ENCODE measurements around the gene OR10D3.
"Not testable (repeated sequence)": the region's sequence is repeated elsewhere in the genome, so short reads cannot be mapped to it uniquely, and the experiment has no call there.

The OR10D3 gene

GRCh38 chr11:124183068-124183467 lies at the start of gene OR10D3:
TSS of gene OR10D3 (plus strand) at chr11:124183345. CDS start at chr11:124185270, 1,925 bp downstream.
- Histone ChIP-seq H3K9ac (ENCODE audit: low read depth, low read length) (no peak within 1 kb of the TSS), H3K4me3 (ENCODE audit: low read depth, low read length) (no peak within 1 kb of the TSS), H3K27ac (ENCODE audit: low read depth, low read length) (no peak within 1 kb of the TSS), H3K9me3 (ENCODE audit: control insufficient read depth, insufficient read depth, low read length) (no peaks in the 10 kb centered on the region), H3K4me1 (ENCODE audit: control insufficient read depth, insufficient read depth, low read length) (no peaks in the 10 kb centered on the region), H3K36me3 (ENCODE audit: control insufficient read depth, insufficient read depth, low read length) (no peaks in the 10 kb centered on the region), H3K27me3 (ENCODE audit: control insufficient read depth, insufficient read depth, low read length) (peaks cover 6% of the 10 kb centered on the region)

GRCh38 chr11:124143034-124143433 lies 40.1 kb upstream of the OR10D3 start:
- H3K4me3 ChIP-seq (ENCODE audit: low read depth, low read length) = no peak overlapping the region
- no peaks in the 10 kb centered on the region for H3K27me3 ChIP-seq (ENCODE audit: control insufficient read depth, insufficient read depth, low read length)
- no peaks in the 10 kb centered on the region; the same call in 1 of the 2 replicates for H3K36me3 ChIP-seq (ENCODE audit: control insufficient read depth, insufficient read depth, low read length)
- H3K27ac ChIP-seq (ENCODE audit: low read depth, low read length) = no peak overlapping the region
- peaks cover 8% of the 10 kb centered on the region for H3K4me1 ChIP-seq (ENCODE audit: control insufficient read depth, insufficient read depth, low read length)
- H3K9ac ChIP-seq (ENCODE audit: low read depth, low read length) = no peak overlapping the region
- no peaks in the 10 kb centered on the region for H3K9me3 ChIP-seq (ENCODE audit: control insufficient read depth, insufficient read depth, low read length)

- Histone ChIP-seq H3K27ac (ENCODE audit: low read depth, low read length) (no peak overlapping the region), H3K9ac (ENCODE audit: low read depth, low read length) (no peak overlapping the region), H3K27me3 (ENCODE audit: control insufficient read depth, insufficient read depth, low read length) (no peaks in the 10 kb centered on the region), H3K4me1 (ENCODE audit: control insufficient read depth, insufficient read depth, low read length) (peaks cover 8% of the 10 kb centered on the region), H3K9me3 (ENCODE audit: control insufficient read depth, insufficient read depth, low read length) (no peaks in the 10 kb centered on the region), H3K4me3 (ENCODE audit: low read depth, low read length) (no peak overlapping the region), H3K36me3 (ENCODE audit: control insufficient read depth, insufficient read depth, low read length) (no peaks in the 10 kb centered on the region; the same call in 1 of the 2 replicates)
These were observed 35.2 kb upstream of the OR10D3 start for GRCh38 chr11:124147951-124148350.

GRCh38 chr11:124150684-124151083 lies 32.5 kb upstream of the OR10D3 start:
- H3K4me3 ChIP-seq (ENCODE audit: low read depth, low read length) = no peak overlapping the region
- H3K4me1 ChIP-seq (ENCODE audit: control insufficient read depth, insufficient read depth, low read length) = no peaks in the 10 kb centered on the region
- H3K9me3 ChIP-seq (ENCODE audit: control insufficient read depth, insufficient read depth, low read length) = no peaks in the 10 kb centered on the region
- no peaks in the 10 kb centered on the region for H3K36me3 ChIP-seq (ENCODE audit: control insufficient read depth, insufficient read depth, low read length)
- no peaks in the 10 kb centered on the region for H3K27me3 ChIP-seq (ENCODE audit: control insufficient read depth, insufficient read depth, low read length)
- H3K9ac ChIP-seq (ENCODE audit: low read depth, low read length) = no peak overlapping the region
- H3K27ac ChIP-seq (ENCODE audit: low read depth, low read length) = no peak overlapping the region

GRCh38 chr11:124152770-124153407 lies 30.3 kb upstream of the OR10D3 start:
- Histone ChIP-seq H3K27me3 (ENCODE audit: control insufficient read depth, insufficient read depth, low read length) (0 out of 2 replicates have a peak, but pooled peaks cover 6% of the 10 kb centered on the region), H3K9ac (ENCODE audit: low read depth, low read length) (no peak overlapping the region), H3K4me1 (ENCODE audit: control insufficient read depth, insufficient read depth, low read length) (no peaks in the 10 kb centered on the region), H3K4me3 (ENCODE audit: low read depth, low read length) (no peak overlapping the region), H3K9me3 (ENCODE audit: control insufficient read depth, insufficient read depth, low read length) (no peaks in the 10 kb centered on the region), H3K27ac (ENCODE audit: low read depth, low read length) (no peak overlapping the region), H3K36me3 (ENCODE audit: control insufficient read depth, insufficient read depth, low read length) (no peaks in the 10 kb centered on the region)

- Histone ChIP-seq H3K36me3 (ENCODE audit: control insufficient read depth, insufficient read depth, low read length) (no peaks in the 10 kb centered on the region), H3K27ac (ENCODE audit: low read depth, low read length) (no peak overlapping the region), H3K27me3 (ENCODE audit: control insufficient read depth, insufficient read depth, low read length) (peaks cover 8% of the 10 kb centered on the region; the same call in 1 of the 2 replicates), H3K9me3 (ENCODE audit: control insufficient read depth, insufficient read depth, low read length) (no peaks in the 10 kb centered on the region), H3K4me1 (ENCODE audit: control insufficient read depth, insufficient read depth, low read length) (no peaks in the 10 kb centered on the region), H3K4me3 (ENCODE audit: low read depth, low read length) (no peak overlapping the region), H3K9ac (ENCODE audit: low read depth, low read length) (no peak overlapping the region)
These were observed 29.3 kb upstream of the OR10D3 start for GRCh38 chr11:124153821-124154220.

GRCh38 chr11:124159481-124159880 lies 23.7 kb upstream of the OR10D3 start:
- peaks cover 43% of the 10 kb centered on the region for H3K27me3 ChIP-seq (ENCODE audit: control insufficient read depth, insufficient read depth, low read length)
- peaks cover 11% of the 10 kb centered on the region; the same call in 1 of the 2 replicates for H3K4me1 ChIP-seq (ENCODE audit: control insufficient read depth, insufficient read depth, low read length)
- H3K36me3 ChIP-seq (ENCODE audit: control insufficient read depth, insufficient read depth, low read length) = no peaks in the 10 kb centered on the region
- no peak overlapping the region for H3K9ac ChIP-seq (ENCODE audit: low read depth, low read length)
- no peaks in the 10 kb centered on the region for H3K9me3 ChIP-seq (ENCODE audit: control insufficient read depth, insufficient read depth, low read length)
- no peak overlapping the region for H3K4me3 ChIP-seq (ENCODE audit: low read depth, low read length)
- H3K27ac ChIP-seq (ENCODE audit: low read depth, low read length) = no peak overlapping the region

GRCh38 chr11:124160986-124161385 lies 22.2 kb upstream of the OR10D3 start:
- Histone ChIP-seq H3K27ac (ENCODE audit: low read depth, low read length) (no peak overlapping the region), H3K27me3 (ENCODE audit: control insufficient read depth, insufficient read depth, low read length) (peaks cover 57% of the 10 kb centered on the region), H3K36me3 (ENCODE audit: control insufficient read depth, insufficient read depth, low read length) (no peaks in the 10 kb centered on the region), H3K4me3 (ENCODE audit: low read depth, low read length) (no peak overlapping the region), H3K9ac (ENCODE audit: low read depth, low read length) (no peak overlapping the region), H3K9me3 (ENCODE audit: control insufficient read depth, insufficient read depth, low read length) (no peaks in the 10 kb centered on the region), H3K4me1 (ENCODE audit: control insufficient read depth, insufficient read depth, low read length) (peaks cover 11% of the 10 kb centered on the region; the same call in 1 of the 2 replicates)

GRCh38 chr11:124167826-124168231 lies 15.3 kb upstream of the OR10D3 start:
- no peak overlapping the region for H3K27ac ChIP-seq (ENCODE audit: low read depth, low read length)

GRCh38 chr11:124168796-124169195 lies 14.3 kb upstream of the OR10D3 start:
- Histone ChIP-seq H3K27me3 (ENCODE audit: control insufficient read depth, insufficient read depth, low read length) (peaks cover 80% of the 10 kb centered on the region), H3K27ac (ENCODE audit: low read depth, low read length) (no peak overlapping the region), H3K9ac (ENCODE audit: low read depth, low read length) (no peak overlapping the region), H3K4me3 (ENCODE audit: low read depth, low read length) (no peak overlapping the region), H3K36me3 (ENCODE audit: control insufficient read depth, insufficient read depth, low read length) (no peaks in the 10 kb centered on the region), H3K9me3 (ENCODE audit: control insufficient read depth, insufficient read depth, low read length) (no peaks in the 10 kb centered on the region), H3K4me1 (ENCODE audit: control insufficient read depth, insufficient read depth, low read length) (no peaks in the 10 kb centered on the region)

More at GRCh38 chr11:124167826-124168231, 15.3 kb upstream of the OR10D3 start:
- H3K9me3 ChIP-seq (ENCODE audit: control insufficient read depth, insufficient read depth, low read length) = no peaks in the 10 kb centered on the region
- no peaks in the 10 kb centered on the region for H3K36me3 ChIP-seq (ENCODE audit: control insufficient read depth, insufficient read depth, low read length)
- no peak overlapping the region for H3K4me3 ChIP-seq (ENCODE audit: low read depth, low read length)
- H3K4me1 ChIP-seq (ENCODE audit: control insufficient read depth, insufficient read depth, low read length) = no peaks in the 10 kb centered on the region
- peaks cover 85% of the 10 kb centered on the region for H3K27me3 ChIP-seq (ENCODE audit: control insufficient read depth, insufficient read depth, low read length)
- no peak overlapping the region for H3K9ac ChIP-seq (ENCODE audit: low read depth, low read length)

- not testable (repeated sequence) for H3K9ac ChIP-seq (ENCODE audit: low read depth, low read length); H3K27ac ChIP-seq (ENCODE audit: low read depth, low read length); H3K4me1 ChIP-seq (ENCODE audit: control insufficient read depth, insufficient read depth, low read length); H3K4me3 ChIP-seq (ENCODE audit: low read depth, low read length); H3K9me3 ChIP-seq (ENCODE audit: control insufficient read depth, insufficient read depth, low read length); H3K36me3 ChIP-seq (ENCODE audit: control insufficient read depth, insufficient read depth, low read length)
- peaks cover 70% of the 10 kb centered on the region for H3K27me3 ChIP-seq (ENCODE audit: control insufficient read depth, insufficient read depth, low read length)
These were observed 12.8 kb upstream of the OR10D3 start for GRCh38 chr11:124170315-124170714.
